ENCODE results near the gene RIMKLB.
"Not testable (repeated sequence)": the region's sequence is repeated elsewhere in the genome, so short reads cannot be mapped to it uniquely, and the experiment has no call there.

Gene RIMKLB

DNA sequence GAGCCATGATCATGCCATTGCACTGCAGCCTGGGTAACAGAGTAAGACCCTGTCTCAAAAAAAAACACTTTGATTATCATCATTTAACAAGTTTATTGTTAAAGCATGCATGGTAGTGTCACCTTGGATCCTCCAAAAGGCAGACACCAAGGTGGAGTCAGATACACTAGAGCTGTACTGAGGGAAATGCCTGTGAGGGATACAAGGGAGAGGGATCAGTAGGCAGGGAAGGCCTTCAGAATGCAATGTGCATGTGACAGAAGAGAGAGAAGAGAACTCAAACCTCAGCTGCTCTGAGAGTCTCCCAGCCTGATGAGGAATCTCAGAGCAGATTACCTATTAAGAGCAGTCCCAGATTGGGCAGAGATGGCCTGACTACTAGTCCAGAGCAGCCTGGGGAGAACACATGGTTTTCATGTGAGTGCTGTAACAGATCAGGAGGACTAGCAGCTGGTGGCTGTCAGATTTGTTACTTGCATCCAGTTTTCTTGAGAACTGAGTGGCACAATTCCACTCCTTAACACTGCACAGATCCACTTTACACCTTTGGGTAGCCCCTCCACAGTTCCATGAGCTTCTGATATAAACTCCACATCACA lies 86.6 kb downstream of the RIMKLB start:
- no peak for DNase-seq (ENCODE audit: low read depth)
- TF ChIP-seq, protein P1, sequence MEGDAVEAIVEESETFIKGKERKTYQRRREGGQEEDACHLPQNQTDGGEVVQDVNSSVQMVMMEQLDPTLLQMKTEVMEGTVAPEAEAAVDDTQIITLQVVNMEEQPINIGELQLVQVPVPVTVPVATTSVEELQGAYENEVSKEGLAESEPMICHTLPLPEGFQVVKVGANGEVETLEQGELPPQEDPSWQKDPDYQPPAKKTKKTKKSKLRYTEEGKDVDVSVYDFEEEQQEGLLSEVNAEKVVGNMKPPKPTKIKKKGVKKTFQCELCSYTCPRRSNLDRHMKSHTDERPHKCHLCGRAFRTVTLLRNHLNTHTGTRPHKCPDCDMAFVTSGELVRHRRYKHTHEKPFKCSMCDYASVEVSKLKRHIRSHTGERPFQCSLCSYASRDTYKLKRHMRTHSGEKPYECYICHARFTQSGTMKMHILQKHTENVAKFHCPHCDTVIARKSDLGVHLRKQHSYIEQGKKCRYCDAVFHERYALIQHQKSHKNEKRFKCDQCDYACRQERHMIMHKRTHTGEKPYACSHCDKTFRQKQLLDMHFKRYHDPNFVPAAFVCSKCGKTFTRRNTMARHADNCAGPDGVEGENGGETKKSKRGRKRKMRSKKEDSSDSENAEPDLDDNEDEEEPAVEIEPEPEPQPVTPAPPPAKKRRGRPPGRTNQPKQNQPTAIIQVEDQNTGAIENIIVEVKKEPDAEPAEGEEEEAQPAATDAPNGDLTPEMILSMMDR (IDR thresholded peaks at IDR 0.05; ENCODE audit: control insufficient read depth, extremely low read depth, insufficient read depth), result no peak

DNA sequence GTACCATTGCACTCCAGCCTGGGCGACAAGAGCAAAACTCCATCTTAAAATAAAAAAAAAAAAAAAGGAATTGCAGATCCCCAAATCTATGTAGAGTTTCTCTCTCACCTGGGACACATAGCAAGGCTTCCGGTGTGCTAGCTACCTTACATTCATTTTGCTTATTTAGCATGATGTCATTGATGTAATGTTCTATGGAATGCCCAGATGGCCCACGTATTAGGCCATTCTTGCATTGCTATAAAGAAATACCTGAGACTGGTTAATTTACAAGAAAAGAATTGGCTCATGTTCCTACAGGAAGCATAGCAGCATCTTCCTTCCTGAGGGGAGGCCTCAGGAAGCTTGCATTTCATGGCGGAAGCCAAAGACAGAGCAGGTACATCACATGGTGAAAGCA lies 87.7 kb downstream of the RIMKLB start:
- no peak for DNase-seq (ENCODE audit: low read depth)
- no peak overlapping the region for H3K4me3 ChIP-seq (ENCODE audit: low read depth, low read length)
- TF ChIP-seq, protein P1 (IDR thresholded peaks at IDR 0.05; ENCODE audit: control insufficient read depth, extremely low read depth, insufficient read depth), result no peak

More for the DNA sequence above, 86.6 kb downstream of the RIMKLB start:
- H3K4me3 ChIP-seq (ENCODE audit: low read depth, low read length), result no peak overlapping the region

- not testable (repeated sequence) for H3K4me3 ChIP-seq (ENCODE audit: low read depth, low read length); DNase-seq (ENCODE audit: low read depth)
These were observed 89.4 kb downstream of the RIMKLB start for GRCh38 chr12:8787206-8787605.

- not testable (repeated sequence) for H3K4me3 ChIP-seq (ENCODE audit: low read depth, low read length); DNase-seq (ENCODE audit: low read depth)
These were observed 90.9 kb downstream of the RIMKLB start for GRCh38 chr12:8788706-8789105.

DNA sequence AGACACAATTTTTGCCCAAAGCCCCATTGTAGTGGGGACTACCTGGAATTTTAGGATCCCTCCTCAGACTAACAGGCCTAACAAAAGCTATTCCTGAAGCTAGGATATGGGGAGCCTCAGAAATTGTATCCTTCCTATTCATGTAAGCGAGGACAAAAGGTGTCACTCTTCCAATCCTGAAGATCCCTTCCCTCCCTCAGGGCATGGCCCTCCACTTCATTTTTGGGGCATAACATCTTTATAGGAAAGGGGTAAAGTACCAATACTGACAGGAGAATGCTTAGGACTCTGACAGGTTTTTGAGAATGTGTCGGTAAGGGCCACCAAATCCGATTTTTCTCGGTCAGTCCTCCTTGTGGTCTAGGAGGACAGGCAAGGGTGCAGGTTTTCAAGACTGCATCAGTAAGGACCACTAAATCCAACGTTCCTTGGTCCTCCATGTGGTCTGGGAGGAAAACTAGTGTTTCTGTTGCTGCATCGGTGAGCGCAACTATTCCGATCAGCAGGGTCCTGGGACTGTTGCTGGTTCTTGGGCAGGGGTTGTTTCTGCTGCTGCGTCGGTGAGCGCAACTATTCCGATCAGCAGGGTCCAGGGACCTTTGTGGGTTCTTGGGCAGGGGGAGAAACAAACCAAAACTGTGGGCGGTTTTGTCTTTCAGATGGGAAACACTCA lies 91.7 kb downstream of the RIMKLB start:
- DNase-seq (ENCODE audit: low read depth); H3K4me3 ChIP-seq (ENCODE audit: low read depth, low read length): not testable (repeated sequence)

DNA sequence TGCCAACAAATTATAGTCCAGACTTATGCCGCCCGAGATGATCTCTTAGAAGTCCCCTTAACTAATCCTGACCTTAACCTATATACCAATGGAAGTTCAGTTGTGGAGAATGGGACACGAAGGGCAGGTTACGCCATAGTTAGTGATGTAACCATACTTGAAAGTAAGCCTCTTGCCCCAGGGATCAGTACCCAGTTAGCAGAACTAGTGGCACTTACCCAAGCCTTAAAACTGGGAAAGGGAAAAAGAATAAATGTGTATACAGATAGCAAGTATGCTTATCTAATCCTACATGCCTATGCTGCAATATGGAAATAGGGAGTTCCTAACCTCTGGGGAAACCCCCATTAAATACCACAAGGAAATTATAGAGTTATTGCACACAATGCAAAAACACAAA lies 95.4 kb downstream of the RIMKLB start:
- not testable (repeated sequence) for H3K4me3 ChIP-seq (ENCODE audit: low read depth, low read length); DNase-seq (ENCODE audit: low read depth)

DNA sequence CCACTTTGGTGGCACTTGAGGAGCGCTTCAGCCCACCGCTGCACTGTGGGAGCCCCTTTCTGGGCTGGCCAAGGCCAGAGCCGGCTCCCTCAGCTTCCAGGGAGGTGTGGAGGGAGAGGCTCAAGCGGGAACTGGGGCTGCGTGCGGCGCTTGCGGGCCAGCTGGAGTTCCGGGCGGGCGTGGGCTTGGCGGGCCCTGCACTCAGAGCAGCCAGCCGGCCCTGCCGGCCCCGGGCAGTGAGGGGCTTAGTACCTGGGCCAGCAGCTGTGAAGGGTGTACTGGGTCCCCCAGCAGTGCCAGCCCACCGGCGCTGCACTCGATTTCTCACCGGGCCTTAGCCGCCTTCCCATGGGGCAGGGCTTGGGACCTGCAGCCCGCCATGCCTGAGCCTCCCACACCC lies 96.8 kb downstream of the RIMKLB start:
- DNase-seq (ENCODE audit: low read depth); H3K4me3 ChIP-seq (ENCODE audit: low read depth, low read length): not testable (repeated sequence)

- no peak overlapping the region for H3K4me3 ChIP-seq (ENCODE audit: low read depth, low read length)
- TF ChIP-seq, protein P1 (IDR thresholded peaks at IDR 0.05; ENCODE audit: control insufficient read depth, extremely low read depth, insufficient read depth), result no peak
- DNase-seq (ENCODE audit: low read depth), result no peak
These were observed 99.2 kb downstream of the RIMKLB start for GRCh38 chr12:8796831-8797626.

DNA sequence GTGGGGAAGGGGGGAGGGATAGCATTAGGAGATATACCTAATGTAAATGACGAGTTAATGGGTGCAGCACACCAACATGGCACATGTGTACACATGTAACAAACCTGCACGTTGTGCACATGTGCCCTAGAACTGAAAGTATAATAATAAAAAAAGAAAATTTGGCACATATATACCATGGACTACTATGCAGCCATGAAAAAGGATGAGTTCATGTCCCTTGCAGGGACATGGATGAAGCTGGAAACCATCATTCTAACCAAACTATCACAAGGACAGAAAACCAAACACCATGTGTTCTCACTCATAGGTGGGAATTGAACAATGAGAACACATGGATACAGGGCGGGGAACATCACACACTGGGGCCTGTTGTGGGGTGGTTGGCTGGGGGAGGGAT lies 103.4 kb downstream of the RIMKLB start:
- not testable (repeated sequence) for H3K4me3 ChIP-seq (ENCODE audit: low read depth, low read length); DNase-seq (ENCODE audit: low read depth)

GRCh38 chr12:8804833-8805232 lies 107.0 kb downstream of the RIMKLB start:
- not testable (repeated sequence) for DNase-seq (ENCODE audit: low read depth); H3K4me3 ChIP-seq (ENCODE audit: low read depth, low read length)

DNA sequence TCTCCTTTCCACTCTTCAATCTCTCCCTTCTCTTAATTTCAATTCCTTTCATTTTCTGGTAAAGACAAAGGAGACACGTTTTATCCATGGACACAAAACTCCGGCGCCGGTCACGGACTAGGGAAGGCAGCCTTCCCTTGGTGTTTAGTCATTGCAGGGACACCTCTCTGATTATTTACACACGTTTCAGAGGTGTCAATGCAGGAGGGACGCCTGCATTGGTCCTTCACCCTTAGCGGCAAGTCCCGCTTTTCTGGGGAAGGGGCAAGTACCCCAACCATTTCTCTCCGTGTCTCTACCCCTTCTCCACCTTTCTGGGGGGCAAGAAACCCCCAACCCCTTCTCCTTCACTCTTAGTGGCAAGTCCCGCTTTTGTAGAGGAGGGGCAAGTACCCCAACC lies 107.7 kb downstream of the RIMKLB start:
- not testable (repeated sequence) for H3K4me3 ChIP-seq (ENCODE audit: low read depth, low read length); DNase-seq (ENCODE audit: low read depth)

DNA sequence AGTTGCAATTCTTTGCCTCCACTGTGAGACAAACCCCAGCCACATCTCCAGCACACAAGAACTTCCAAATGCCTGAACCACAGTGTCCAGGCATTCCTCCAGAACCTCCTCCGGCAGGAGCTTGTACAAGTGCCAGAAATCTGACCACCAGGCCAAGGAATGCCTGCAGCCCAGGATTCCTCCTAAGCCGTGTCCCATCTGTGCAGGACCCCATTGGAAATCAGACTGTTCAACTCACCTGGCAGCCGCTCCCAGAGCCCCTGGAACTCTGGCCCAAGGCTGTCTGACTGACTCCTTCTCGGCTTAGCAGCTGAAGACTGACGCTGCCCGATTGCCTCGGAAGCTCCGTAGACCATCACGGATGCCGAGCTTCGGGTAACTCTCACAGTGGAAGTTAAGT lies 109.3 kb downstream of the RIMKLB start:
- not testable (repeated sequence) for DNase-seq (ENCODE audit: low read depth); H3K4me3 ChIP-seq (ENCODE audit: low read depth, low read length)

- DNase-seq (ENCODE audit: low read depth); H3K4me3 ChIP-seq (ENCODE audit: low read depth, low read length): not testable (repeated sequence)
These were observed 112.3 kb downstream of the RIMKLB start for GRCh38 chr12:8810112-8810511.

Measured in LNCaP clone FGC (cell line).